ENCODE results near the gene RPS23. TPM values are rescaled to one million over a fixed set of nuclear protein-coding genes. Genes with fewer than 3 reads are reported as not detected.
A peak's percentile ranks its signal among the peaks of the same experiment; 100 is the strongest.

Gene RPS23
- total RNA-seq = 1,000 to 10,000 TPM; 1,224 to 1,259 TPM

DNA sequence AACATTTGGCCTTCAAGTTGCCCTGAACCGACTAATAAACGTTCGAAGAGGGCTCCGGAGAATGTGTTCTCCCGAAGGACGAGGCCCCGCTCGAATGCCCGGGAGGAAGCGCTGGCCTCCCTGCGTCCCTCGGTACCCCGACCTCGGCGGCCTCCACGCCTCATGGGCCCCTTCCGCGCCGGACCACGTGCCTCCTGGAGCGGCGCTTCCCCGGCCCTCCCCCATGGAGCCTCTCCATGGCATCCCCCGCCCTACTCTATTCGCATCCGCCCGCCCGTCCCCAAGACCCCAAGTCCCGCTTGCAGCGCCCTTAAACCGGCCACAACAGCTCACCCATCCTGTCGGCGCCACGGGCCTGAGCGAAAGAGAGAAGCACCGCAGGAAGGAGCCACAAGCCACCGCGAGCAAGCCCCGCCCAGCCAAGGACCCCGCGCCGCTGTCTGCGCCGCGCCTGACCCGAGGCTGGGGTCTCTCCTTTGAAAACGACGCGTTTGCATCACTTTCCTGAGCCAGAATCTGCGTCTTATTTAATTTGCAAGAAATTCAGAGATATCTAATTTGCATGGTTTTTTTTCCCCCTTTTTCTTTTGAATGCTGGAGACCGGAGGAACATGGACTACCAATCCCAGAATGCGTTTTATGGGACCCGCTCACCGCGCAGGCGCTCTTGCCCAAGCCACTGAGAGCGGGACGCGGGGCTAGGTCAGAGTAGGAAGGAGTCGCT, at the start of gene RPS23:
Gene RPS23 (minus strand): TSS at position 368 of the 724 bp plus-strand sequence. CDS start 31 bp downstream, at position 337.
- DNase-seq (ENCODE audit: low spot score) = peak; percentile 61
- H3K27ac ChIP-seq = peak within 1 kb of the TSS; percentile 52 to 76
- peak within 1 kb of the TSS; percentile 91 for H3K4me3 ChIP-seq
- H3K4me1 ChIP-seq (ENCODE audit: control insufficient read depth in 1 of 2, low read depth in 2 of 2) = peaks cover 5 to 24% of the 10 kb centered on the region in 2 donors
- no peaks in the 10 kb centered on the region for H3K27me3 ChIP-seq (replicated peaks; ENCODE audit: insufficient read depth)
- ATAC-seq (ENCODE audit: insufficient number of reproducible peaks, low FRiP score, low read depth) = peak; percentile 90
- no peaks in the 10 kb centered on the region for H3K9me3 ChIP-seq
- TF ChIP-seq, protein P1, sequence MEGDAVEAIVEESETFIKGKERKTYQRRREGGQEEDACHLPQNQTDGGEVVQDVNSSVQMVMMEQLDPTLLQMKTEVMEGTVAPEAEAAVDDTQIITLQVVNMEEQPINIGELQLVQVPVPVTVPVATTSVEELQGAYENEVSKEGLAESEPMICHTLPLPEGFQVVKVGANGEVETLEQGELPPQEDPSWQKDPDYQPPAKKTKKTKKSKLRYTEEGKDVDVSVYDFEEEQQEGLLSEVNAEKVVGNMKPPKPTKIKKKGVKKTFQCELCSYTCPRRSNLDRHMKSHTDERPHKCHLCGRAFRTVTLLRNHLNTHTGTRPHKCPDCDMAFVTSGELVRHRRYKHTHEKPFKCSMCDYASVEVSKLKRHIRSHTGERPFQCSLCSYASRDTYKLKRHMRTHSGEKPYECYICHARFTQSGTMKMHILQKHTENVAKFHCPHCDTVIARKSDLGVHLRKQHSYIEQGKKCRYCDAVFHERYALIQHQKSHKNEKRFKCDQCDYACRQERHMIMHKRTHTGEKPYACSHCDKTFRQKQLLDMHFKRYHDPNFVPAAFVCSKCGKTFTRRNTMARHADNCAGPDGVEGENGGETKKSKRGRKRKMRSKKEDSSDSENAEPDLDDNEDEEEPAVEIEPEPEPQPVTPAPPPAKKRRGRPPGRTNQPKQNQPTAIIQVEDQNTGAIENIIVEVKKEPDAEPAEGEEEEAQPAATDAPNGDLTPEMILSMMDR (IDR thresholded peaks at IDR 0.05) = no peak
- peaks cover 21% of the 10 kb centered on the region for H3K36me3 ChIP-seq

DNA sequence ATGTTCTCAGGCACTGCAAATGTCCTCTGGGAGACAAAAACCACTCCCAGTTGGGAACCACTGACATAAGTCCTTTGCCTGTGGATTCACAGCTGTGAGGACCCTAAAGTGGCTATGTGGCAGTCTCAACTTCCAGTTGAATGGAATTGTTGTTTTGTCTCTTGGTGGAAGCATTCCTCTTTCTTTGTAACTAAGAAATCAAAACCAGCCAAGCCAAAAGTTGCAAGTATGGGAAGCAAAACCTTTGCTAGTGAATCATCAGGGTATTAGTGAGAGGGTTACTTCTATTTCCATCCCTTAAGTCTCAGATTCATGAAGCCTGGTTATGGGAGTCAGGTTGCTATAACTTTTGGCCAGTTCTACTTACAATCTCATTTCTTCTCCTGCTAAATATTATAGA, 49.8 kb upstream of the RPS23 start:
- TF ChIP-seq, protein P1 (IDR thresholded peaks at IDR 0.05) = no peak
- DNase-seq (ENCODE audit: low spot score) = no peak
- no peaks in the 10 kb centered on the region for H3K9me3 ChIP-seq
- no peak overlapping the region for H3K4me3 ChIP-seq
- ATAC-seq (ENCODE audit: insufficient number of reproducible peaks, low FRiP score, low read depth) = no peak
- H3K27ac ChIP-seq = peak overlapping the region in 1 of 2 donors; percentile 76
- no peaks in the 10 kb centered on the region for H3K27me3 ChIP-seq (replicated peaks; ENCODE audit: insufficient read depth)
- no peaks in the 10 kb centered on the region for H3K36me3 ChIP-seq
- peaks cover 24 to 33% of the 10 kb centered on the region in 2 donors for H3K4me1 ChIP-seq (ENCODE audit: control insufficient read depth in 1 of 2, low read depth in 2 of 2)

DNA sequence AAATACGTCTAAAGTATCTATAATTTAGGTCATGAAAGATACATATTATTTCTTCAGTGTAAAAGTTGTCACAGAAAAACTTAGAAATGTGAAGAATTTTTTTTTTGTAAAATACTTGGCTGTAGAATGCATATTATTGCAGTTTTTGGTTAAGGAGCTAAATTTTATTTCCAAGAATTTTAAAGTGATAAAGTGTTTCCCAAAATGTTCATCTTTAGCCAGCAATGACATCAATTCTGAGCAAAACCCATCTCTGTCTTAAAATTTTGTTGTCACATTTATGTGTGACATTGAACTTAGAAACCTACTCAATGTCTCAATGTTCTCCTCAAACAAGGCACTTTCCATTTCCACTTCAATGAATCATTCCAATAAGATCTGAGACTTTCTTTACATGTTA, 47.8 kb upstream of the RPS23 start:
- Histone ChIP-seq H3K4me3 (no peak overlapping the region), H3K36me3 (no peaks in the 10 kb centered on the region), H3K27ac (peak overlapping the region in 1 of 2 donors; percentile 31), H3K27me3 (replicated peaks; ENCODE audit: insufficient read depth) (no peaks in the 10 kb centered on the region), H3K4me1 (ENCODE audit: control insufficient read depth in 1 of 2, low read depth in 2 of 2) (peaks cover 6 to 15% of the 10 kb centered on the region in 2 donors), H3K9me3 (no peaks in the 10 kb centered on the region)
- TF ChIP-seq, protein P1 (IDR thresholded peaks at IDR 0.05) = no peak
- DNase-seq (ENCODE audit: low spot score) = no peak
- ATAC-seq (ENCODE audit: insufficient number of reproducible peaks, low FRiP score, low read depth) = no peak

DNA sequence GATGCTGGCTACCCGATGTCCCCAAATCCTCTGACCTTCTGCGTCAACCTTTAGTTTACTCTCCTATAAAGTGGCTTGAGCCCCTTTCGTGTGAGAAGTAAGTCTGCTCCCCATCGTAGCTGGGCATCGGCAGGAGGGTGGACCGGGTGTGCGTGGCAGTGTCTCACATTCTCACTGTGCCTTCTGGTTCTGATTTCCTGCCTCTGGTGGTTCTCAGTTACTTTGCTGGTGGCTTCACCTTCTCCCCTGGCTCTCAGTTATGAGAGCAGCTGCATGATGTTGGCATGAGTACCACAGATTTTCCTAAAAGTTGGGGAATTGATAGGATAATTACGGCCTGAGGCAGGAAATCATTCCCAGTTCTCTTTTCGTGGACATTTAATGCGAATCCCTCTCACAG, 47.0 kb upstream of the RPS23 start:
- Histone ChIP-seq H3K27ac (no peak overlapping the region), H3K9me3 (no peaks in the 10 kb centered on the region), H3K27me3 (replicated peaks; ENCODE audit: insufficient read depth) (no peaks in the 10 kb centered on the region), H3K36me3 (no peaks in the 10 kb centered on the region), H3K4me3 (no peak overlapping the region), H3K4me1 (ENCODE audit: control insufficient read depth in 1 of 2, low read depth in 2 of 2) (peaks cover under 1 to 7% of the 10 kb centered on the region in 2 donors)
- no peak for ATAC-seq (ENCODE audit: insufficient number of reproducible peaks, low FRiP score, low read depth)
- DNase-seq (ENCODE audit: low spot score) = no peak
- TF ChIP-seq, protein P1 (IDR thresholded peaks at IDR 0.05) = no peak

DNA sequence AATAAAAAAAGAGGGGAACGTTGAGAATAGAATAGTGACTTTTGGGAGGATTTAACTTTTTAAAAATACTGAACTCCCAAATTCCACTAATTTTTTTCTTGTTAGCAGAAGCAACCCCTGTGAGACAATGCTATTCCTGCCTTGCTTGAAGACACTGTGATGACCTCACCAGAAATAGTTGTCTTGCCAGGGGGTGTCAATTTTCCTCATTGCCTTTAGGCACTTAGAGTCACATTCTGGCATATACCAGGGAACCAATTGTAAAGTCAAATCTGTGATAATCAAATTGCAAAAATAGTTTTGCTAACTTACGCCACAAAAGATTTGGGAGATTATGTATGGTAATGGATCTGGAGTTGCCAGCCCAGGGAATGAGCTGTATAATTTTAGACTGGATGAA, 42.8 kb upstream of the RPS23 start:
- no peak overlapping the region for H3K27ac ChIP-seq
- H3K27me3 ChIP-seq (replicated peaks; ENCODE audit: insufficient read depth) = no peaks in the 10 kb centered on the region
- TF ChIP-seq, protein P1 (IDR thresholded peaks at IDR 0.05) = no peak
- DNase-seq (ENCODE audit: low spot score) = no peak
- H3K4me1 ChIP-seq (ENCODE audit: control insufficient read depth in 1 of 2, low read depth in 2 of 2) = no peaks in the 10 kb centered on the region
- no peak overlapping the region for H3K4me3 ChIP-seq
- H3K36me3 ChIP-seq = no peaks in the 10 kb centered on the region
- H3K9me3 ChIP-seq = no peaks in the 10 kb centered on the region
- ATAC-seq (ENCODE audit: insufficient number of reproducible peaks, low FRiP score, low read depth) = no peak
